Spleen (tissue), 7 donors: Measurements from ENCODE around the gene SPECC1.
"Not testable (repeated sequence)": the region's sequence is repeated elsewhere in the genome, so short reads cannot be mapped to it uniquely, and the experiment has no call there.

ENCODE experiments used
- POLR2AphosphoS5 ChIP-seq, 3 donors: sonication (generic); formaldehyde crosslinking; IDR thresholded peaks; one replicate each; pipeline ENCODE4 v1.5.1; 2017; ENCODE audit warnings: antibody characterized with exemption in 3 of 3
- TF ChIP-seq, protein P1 (sequence below), 11 experiments: fragments of 200-600 bp in 7 of 11; fragments of 450-650 bp in 4 of 11; sonication (generic) in 4 of 11; IDR thresholded peaks in 8 of 11; conservative IDR thresholded peaks in 3 of 11; 1 replicate in 7 of 11; 2 replicates in 4 of 11; pipeline versions ENCODE4 v1.4.0 to v1.8.0; 2016 to 2021; ENCODE audit warnings: antibody characterized with exemption in 11 of 11, inconsistent platforms in 4 of 11, mild to moderate bottlenecking in 1 of 11
- donor health status: DM: no; HTN: no; CAD: no; lungs with moderate emphysema.
- donor health status: DM: no; HTN: no; CAD: no.
- donor health status: DM: no; HTN: no; CAD: no.

- TF ChIP-seq, protein P1, sequence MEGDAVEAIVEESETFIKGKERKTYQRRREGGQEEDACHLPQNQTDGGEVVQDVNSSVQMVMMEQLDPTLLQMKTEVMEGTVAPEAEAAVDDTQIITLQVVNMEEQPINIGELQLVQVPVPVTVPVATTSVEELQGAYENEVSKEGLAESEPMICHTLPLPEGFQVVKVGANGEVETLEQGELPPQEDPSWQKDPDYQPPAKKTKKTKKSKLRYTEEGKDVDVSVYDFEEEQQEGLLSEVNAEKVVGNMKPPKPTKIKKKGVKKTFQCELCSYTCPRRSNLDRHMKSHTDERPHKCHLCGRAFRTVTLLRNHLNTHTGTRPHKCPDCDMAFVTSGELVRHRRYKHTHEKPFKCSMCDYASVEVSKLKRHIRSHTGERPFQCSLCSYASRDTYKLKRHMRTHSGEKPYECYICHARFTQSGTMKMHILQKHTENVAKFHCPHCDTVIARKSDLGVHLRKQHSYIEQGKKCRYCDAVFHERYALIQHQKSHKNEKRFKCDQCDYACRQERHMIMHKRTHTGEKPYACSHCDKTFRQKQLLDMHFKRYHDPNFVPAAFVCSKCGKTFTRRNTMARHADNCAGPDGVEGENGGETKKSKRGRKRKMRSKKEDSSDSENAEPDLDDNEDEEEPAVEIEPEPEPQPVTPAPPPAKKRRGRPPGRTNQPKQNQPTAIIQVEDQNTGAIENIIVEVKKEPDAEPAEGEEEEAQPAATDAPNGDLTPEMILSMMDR (IDR thresholded peaks at IDR 0.05 in 8 of 11, conservative IDR thresholded peaks at IDR 0.05 in 3 of 11), result not testable (repeated sequence)
- TF ChIP-seq POLR2AphosphoS5 (IDR thresholded peaks at IDR 0.05), result not testable (repeated sequence)
Observed at GRCh38 chr17:20100806-20101205, 91.6 kb downstream of the SPECC1 start.
